Activated CD4-positive, alpha-beta T cell treated with anti-CD3 and anti-CD28 coated beads, Interleukin-2, amount 10 ng/mL, durations not matched to agents 24 days and 14 days (primary cell): Measurements from ENCODE around the gene JMJD1C. TPM values are rescaled to one million over a fixed set of nuclear protein-coding genes. Genes with fewer than 3 reads are reported as not detected.
A peak's percentile ranks its signal among the peaks of the same experiment; 100 is the strongest.
"Not testable (repeated sequence)": the region's sequence is repeated elsewhere in the genome, so short reads cannot be mapped to it uniquely, and the experiment has no call there.

ENCODE experiments used
- DNase-seq: peaks from one replicate; pipeline ENCODE4 v3.0.0; 2022
- H3K27ac Mint-ChIP-seq: one replicate; pipeline ENCODE4 v1.8.0; 2022; ENCODE audit warnings: mild to moderate bottlenecking, mixed read lengths
- H3K27me3 Mint-ChIP-seq: one replicate; pipeline ENCODE4 v1.8.0; 2022; ENCODE audit warnings: mixed read lengths
- H3K36me3 Mint-ChIP-seq: one replicate; pipeline ENCODE4 v1.8.0; 2022; ENCODE audit warnings: low read depth, mild to moderate bottlenecking, mixed read lengths
- H3K4me1 Mint-ChIP-seq: one replicate; pipeline ENCODE4 v1.8.0; 2021; ENCODE audit warnings: mixed read lengths
- H3K4me3 Mint-ChIP-seq: one replicate; pipeline ENCODE4 v1.8.0; 2022; ENCODE audit warnings: mild to moderate bottlenecking, moderate library complexity, mixed read lengths
- H3K9me3 Mint-ChIP-seq: one replicate; pipeline ENCODE4 v1.8.0; 2021; ENCODE audit warnings: mixed read lengths
- intact Hi-C: fragments of 100-400 bp; cut with micrococcal nuclease; formaldehyde crosslinking; loops from one replicate; pipeline ENCODE4 v1.15.1; 2023
- total RNA-seq: library from RNA; stranded (reverse); gene quantifications from 2 replicates; pipeline ENCODE4 v1.2.3, GENCODE V29; 2022

JMJD1C gene
- total RNA-seq, 1 donor from 2014 or later = 41.7 TPM

DNA sequence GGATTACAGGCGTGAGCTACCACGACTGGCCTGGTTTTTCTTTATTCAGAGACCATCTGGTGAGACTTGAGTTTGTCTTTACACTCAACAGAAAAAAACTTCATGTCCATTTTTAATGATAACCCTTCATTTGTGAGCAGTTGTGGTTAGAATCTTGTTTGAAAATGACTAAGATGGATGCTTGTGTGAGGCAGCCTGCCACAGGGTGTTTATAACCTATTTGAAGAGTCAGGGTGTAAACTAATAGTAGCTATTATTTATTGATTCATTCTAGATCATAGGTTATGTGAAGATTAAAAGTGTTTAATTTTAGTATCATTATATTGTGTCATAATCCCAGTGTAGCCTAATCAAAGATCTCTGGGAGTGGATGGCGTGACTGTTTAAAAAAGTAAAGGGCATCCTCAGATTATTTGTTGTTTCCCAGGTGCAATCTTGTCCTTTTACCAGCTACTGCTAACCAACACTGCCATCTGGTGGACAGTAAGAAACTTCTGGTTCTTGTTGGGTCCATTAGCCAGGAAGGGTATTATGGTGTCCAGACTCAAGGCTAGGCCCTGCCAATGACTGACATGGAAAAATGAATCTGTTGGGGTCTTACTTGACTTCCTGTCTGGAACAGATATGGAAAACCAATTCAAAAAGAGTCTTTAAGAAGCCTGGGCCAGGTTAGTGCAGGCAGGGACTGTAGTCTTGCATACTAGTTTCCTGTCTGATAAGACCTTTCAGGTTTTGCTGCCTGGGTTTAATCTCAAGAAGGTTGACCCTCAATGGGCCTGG is 307.7 kb downstream of the JMJD1C start:
- H3K27ac Mint-ChIP-seq = no peak overlapping the region
- H3K4me1 Mint-ChIP-seq = peaks cover 19% of the 10 kb centered on the region
- no peaks in the 10 kb centered on the region for H3K27me3 Mint-ChIP-seq
- no peaks in the 10 kb centered on the region for H3K9me3 Mint-ChIP-seq
- DNase-seq = peak; percentile 84
- peaks cover 24% of the 10 kb centered on the region for H3K36me3 Mint-ChIP-seq
- intact Hi-C loops = loop anchor here (1.0 to 5.0 kb wide), 8 partner anchors 24 to 721 kb away; no protein-coding TSS in a partner anchor
- no peak overlapping the region for H3K4me3 Mint-ChIP-seq

GRCh38 chr10:63156236-63156635 is 309.5 kb downstream of the JMJD1C start:
- intact Hi-C loops = loop anchor here (5.0 kb wide), 1 partner anchor 74 kb away; no protein-coding TSS in a partner anchor
- H3K27ac Mint-ChIP-seq = no peak overlapping the region
- no peak overlapping the region for H3K4me3 Mint-ChIP-seq

DNA sequence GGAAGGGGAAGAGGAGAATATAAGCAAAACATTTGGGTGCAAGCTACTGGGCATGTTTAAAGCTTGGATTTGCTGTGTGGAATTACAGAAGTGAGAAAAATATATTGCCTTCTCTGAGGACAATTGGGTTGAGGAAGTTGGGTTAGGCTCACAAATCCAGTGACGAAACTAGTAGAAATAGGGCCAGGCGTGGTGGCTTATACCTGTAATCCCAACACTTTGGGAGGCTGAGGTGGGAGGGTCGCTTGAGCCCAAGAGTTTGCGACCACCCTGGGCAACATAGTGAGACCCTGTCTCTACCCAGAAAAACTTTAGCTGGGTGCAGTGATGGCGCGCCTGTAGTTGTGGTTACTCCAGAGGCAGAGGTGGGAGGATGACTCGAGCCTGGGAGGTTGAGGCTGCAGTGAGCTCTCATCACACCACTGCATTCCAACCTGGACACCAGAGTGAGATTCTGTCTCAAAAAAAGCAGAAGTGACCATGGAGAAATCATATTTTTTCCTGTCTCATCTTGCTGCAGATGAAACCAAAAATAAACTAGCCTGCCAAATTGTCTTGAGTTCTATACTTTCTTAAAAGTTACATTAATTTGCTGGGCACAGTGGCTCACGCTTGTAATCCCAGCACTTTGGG is 310.3 kb downstream of the JMJD1C start:
- Mint-ChIP-seq H3K9me3 (no peaks in the 10 kb centered on the region), H3K4me1 (peaks cover 15% of the 10 kb centered on the region), H3K27me3 (no peaks in the 10 kb centered on the region), H3K4me3 (no peak overlapping the region), H3K36me3 (peaks cover 37% of the 10 kb centered on the region), H3K27ac (no peak overlapping the region)
- DNase-seq = no peak
- intact Hi-C loops = loop anchor here (5.0 kb wide), 1 partner anchor 73 kb away; no protein-coding TSS in a partner anchor

More at GRCh38 chr10:63156236-63156635, 309.5 kb downstream of the JMJD1C start:
- H3K27me3 Mint-ChIP-seq = no peaks in the 10 kb centered on the region
- no peak for DNase-seq
- H3K9me3 Mint-ChIP-seq = no peaks in the 10 kb centered on the region
- H3K4me1 Mint-ChIP-seq = peaks cover 13% of the 10 kb centered on the region
- H3K36me3 Mint-ChIP-seq = peaks cover 33% of the 10 kb centered on the region

- Mint-ChIP-seq H3K27me3 (no peaks in the 10 kb centered on the region), H3K4me1 (peaks cover 16% of the 10 kb centered on the region), H3K9me3 (no peaks in the 10 kb centered on the region), H3K4me3 (no peak overlapping the region), H3K36me3 (peaks cover 38% of the 10 kb centered on the region), H3K27ac (no peak overlapping the region)
- intact Hi-C loops = loop anchor here (5.0 kb wide), 1 partner anchor 72 kb away; no protein-coding TSS in a partner anchor
- no peak for DNase-seq
Observed at GRCh38 chr10:63154546-63155387, 311.0 kb downstream of the JMJD1C start.

DNA sequence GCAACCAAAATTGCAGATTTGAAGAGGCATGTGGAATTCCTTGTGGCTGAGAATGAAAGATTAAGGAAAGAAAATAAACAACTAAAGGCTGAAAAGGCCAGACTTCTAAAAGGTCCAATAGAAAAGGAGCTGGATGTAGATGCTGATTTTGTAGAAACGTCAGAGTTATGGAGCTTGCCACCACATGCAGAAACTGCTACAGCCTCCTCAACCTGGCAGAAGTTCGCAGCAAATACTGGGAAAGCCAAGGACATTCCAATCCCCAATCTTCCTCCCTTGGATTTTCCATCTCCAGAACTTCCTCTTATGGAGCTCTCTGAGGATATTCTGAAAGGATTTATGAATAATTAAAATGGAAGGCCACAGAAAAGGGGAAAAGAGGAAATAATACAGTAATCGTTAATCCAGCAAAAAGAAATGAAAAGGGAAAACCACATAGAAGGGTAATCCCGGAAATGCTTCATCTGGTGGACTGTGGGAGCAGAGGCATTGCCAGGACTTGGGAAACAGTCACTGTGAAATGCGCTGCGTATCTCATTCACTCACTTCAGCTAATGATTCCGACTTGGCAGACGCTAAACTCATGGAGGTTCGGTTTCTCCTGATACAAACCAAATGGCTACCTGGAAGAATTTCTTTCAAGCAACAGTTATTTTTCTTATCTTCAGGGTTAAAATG is 311.8 kb downstream of the JMJD1C start:
- peaks cover 41% of the 10 kb centered on the region for H3K36me3 Mint-ChIP-seq
- peaks cover 13% of the 10 kb centered on the region for H3K4me1 Mint-ChIP-seq
- intact Hi-C loops, H3K27me3 Mint-ChIP-seq, H3K9me3 Mint-ChIP-seq, H3K27ac Mint-ChIP-seq, DNase-seq, H3K4me3 Mint-ChIP-seq: not testable (repeated sequence)

GRCh38 chr10:63150745-63151144 is 315.0 kb downstream of the JMJD1C start:
- Mint-ChIP-seq H3K4me3 (no peak overlapping the region), H3K36me3 (peaks cover 60% of the 10 kb centered on the region), H3K9me3 (no peaks in the 10 kb centered on the region), H3K27ac (no peak overlapping the region), H3K27me3 (no peaks in the 10 kb centered on the region), H3K4me1 (peaks cover 21% of the 10 kb centered on the region)
- intact Hi-C loops = no loop called here
- no peak for DNase-seq

GRCh38 chr10:63146503-63146902 is 319.3 kb downstream of the JMJD1C start:
- Mint-ChIP-seq H3K36me3 (peaks cover 37% of the 10 kb centered on the region), H3K9me3 (no peaks in the 10 kb centered on the region), H3K27ac (no peak overlapping the region), H3K4me3 (no peak overlapping the region), H3K27me3 (no peaks in the 10 kb centered on the region), H3K4me1 (peaks cover 28% of the 10 kb centered on the region)
- no peak for DNase-seq
- intact Hi-C loops = no loop called here

DNA sequence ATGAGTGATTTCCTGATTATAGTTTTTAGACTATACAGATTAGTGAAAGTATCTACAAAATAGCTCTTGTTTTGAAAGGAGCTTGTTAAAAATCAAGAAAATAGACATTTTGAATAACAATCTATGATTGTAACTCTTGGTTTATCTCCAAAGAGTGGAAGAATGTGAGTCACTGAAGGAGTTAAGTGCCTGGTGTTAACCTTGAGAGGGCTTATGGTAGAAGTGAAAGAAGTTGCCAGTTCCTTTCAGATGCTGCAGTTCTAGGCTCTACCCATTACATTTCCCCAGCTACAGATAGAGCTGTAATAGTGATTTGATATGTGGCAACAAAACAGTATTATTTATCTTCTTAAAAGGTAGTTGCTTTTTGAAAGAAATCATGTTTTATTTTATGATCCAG is 320.0 kb downstream of the JMJD1C start:
- intact Hi-C loops = no loop called here
- Mint-ChIP-seq H3K9me3 (no peaks in the 10 kb centered on the region), H3K27me3 (no peaks in the 10 kb centered on the region), H3K27ac (no peak overlapping the region), H3K36me3 (peaks cover 36% of the 10 kb centered on the region), H3K4me1 (peaks cover 26% of the 10 kb centered on the region), H3K4me3 (no peak overlapping the region)
- no peak for DNase-seq

DNA sequence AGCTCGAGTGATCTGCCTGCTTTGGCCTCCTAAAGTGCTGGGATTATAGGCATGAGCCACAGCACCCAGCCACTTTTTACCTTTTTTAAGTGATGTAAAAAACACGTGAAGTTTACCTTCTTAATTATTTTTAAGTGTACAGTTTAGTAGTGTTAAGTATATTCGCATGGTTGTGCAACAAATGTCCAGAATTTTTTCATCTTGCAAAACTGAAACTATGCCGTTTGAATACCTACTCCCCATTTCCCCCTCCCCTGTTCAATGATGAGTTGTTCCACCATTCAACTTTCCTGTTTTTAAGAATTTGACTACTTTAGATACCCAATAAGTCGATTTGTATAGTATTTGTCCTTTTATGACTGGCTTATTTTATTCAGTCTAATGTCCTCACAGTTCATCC is 321.8 kb downstream of the JMJD1C start:
- DNase-seq = no peak
- Mint-ChIP-seq H3K36me3 (peaks cover 37% of the 10 kb centered on the region), H3K27me3 (no peaks in the 10 kb centered on the region), H3K4me1 (peaks cover 29% of the 10 kb centered on the region), H3K4me3 (no peak overlapping the region), H3K27ac (no peak overlapping the region), H3K9me3 (no peaks in the 10 kb centered on the region)
- intact Hi-C loops = no loop called here

- Mint-ChIP-seq H3K9me3 (no peaks in the 10 kb centered on the region), H3K4me3 (no peak overlapping the region), H3K4me1 (peaks cover 27% of the 10 kb centered on the region), H3K27me3 (no peaks in the 10 kb centered on the region), H3K36me3 (peaks cover 30% of the 10 kb centered on the region), H3K27ac (no peak overlapping the region)
- intact Hi-C loops = no loop called here
- no peak for DNase-seq
Observed at GRCh38 chr10:63142136-63142535, 323.6 kb downstream of the JMJD1C start.

DNA sequence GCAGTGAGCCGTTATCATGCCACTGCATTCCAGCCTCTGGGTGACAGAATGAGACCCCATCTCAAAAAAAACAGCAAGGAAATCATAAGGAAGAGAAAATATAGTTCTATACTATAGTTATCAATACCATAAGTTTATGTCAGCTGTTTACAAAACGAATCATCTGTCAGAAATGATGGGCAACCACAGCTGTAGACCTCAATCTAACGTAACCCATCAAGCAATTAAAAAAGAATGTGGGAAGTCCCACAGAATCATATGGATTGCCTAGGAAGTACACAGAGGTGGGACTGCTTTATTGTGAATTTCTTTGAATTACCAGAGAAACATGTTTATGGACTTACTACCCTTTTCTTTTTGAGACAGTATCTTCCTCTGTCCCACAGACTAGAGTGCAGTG is 325.7 kb downstream of the JMJD1C start:
- Mint-ChIP-seq H3K4me1 (peaks cover 31% of the 10 kb centered on the region), H3K36me3 (peaks cover 28% of the 10 kb centered on the region), H3K27ac (no peak overlapping the region), H3K9me3 (no peaks in the 10 kb centered on the region), H3K27me3 (no peaks in the 10 kb centered on the region), H3K4me3 (no peak overlapping the region)
- no peak for DNase-seq
- intact Hi-C loops = no loop called here

- peaks cover 36% of the 10 kb centered on the region for H3K4me1 Mint-ChIP-seq
- intact Hi-C loops = no loop called here
- H3K36me3 Mint-ChIP-seq = peaks cover 23% of the 10 kb centered on the region
- no peak overlapping the region for H3K27ac Mint-ChIP-seq
- no peaks in the 10 kb centered on the region for H3K27me3 Mint-ChIP-seq
- no peak for DNase-seq
- H3K9me3 Mint-ChIP-seq = peaks cover 6% of the 10 kb centered on the region
- peak overlapping the region; percentile 19 for H3K4me3 Mint-ChIP-seq
Observed at GRCh38 chr10:63137306-63137705, 328.5 kb downstream of the JMJD1C start.

- H3K27ac Mint-ChIP-seq = peak overlapping the region; percentile 96
- H3K36me3 Mint-ChIP-seq = peaks cover 10% of the 10 kb centered on the region
- H3K4me3 Mint-ChIP-seq = peak overlapping the region; percentile 95
- H3K4me1 Mint-ChIP-seq = peaks cover 27% of the 10 kb centered on the region
- DNase-seq = peak; percentile 66
- H3K27me3 Mint-ChIP-seq = no peaks in the 10 kb centered on the region
- intact Hi-C loops = loop anchor here (1.0 kb wide), 1 partner anchor 24 kb away; no protein-coding TSS in a partner anchor
- peaks cover 8% of the 10 kb centered on the region for H3K9me3 Mint-ChIP-seq
Observed at GRCh38 chr10:63133821-63134557, 331.8 kb downstream of the JMJD1C start.
